Stomach (tissue), 19 donors: ENCODE results near the gene UGT1A5. TPM values are rescaled to one million over a fixed set of nuclear protein-coding genes. Genes with fewer than 3 reads are reported as not detected.

ENCODE experiments used
- DNase-seq, 2 donors: peaks; one replicate each; pipeline versions ENCODE4 v3.0.0 to v3.0.0-alpha.2; 2013 to 2019
- H3K27ac ChIP-seq, 5 donors: fragments of 200-600 bp in 4 of 5; sonication (generic) in 4 of 5; one replicate each; pipeline ENCODE4 v1.5.1; 2013 to 2019; ENCODE audit warnings: mild to moderate bottlenecking in 1 of 5, moderate library complexity in 1 of 5
- H3K27me3 ChIP-seq, 3 donors: fragments of 200-600 bp; sonication (generic); one replicate each; pipeline ENCODE4 v1.5.1; 2017 to 2019; ENCODE audit warnings: mixed run types in 1 of 3
- H3K36me3 ChIP-seq, 4 donors: fragments of 200-600 bp; sonication (generic); 1 replicate in 3 of 4; 2 replicates in 1 of 4; pipeline ENCODE4 v1.5.1; 2016 to 2019
- H3K4me1 ChIP-seq, 4 donors: fragments of 200-600 bp; sonication (generic); one replicate each; pipeline ENCODE4 v1.5.1; 2016 to 2019
- H3K4me3 ChIP-seq, 4 donors: fragments of 200-600 bp; sonication (generic) in 3 of 4; one replicate each; pipeline ENCODE4 v1.5.1; 2016 to 2019; ENCODE audit warnings: mild to moderate bottlenecking in 1 of 4
- H3K9me3 ChIP-seq, 4 donors: fragments of 200-600 bp; sonication (generic); one replicate each; pipeline ENCODE4 v1.5.1; 2016 to 2019
- CTCF ChIP-seq, 7 experiments: fragments of 450-650 bp in 4 of 7; fragments of 200-600 bp in 3 of 7; sonication (generic) in 3 of 7; IDR thresholded peaks; one replicate each; pipeline ENCODE4 v1.5.1; 2016 to 2019; ENCODE audit warnings: antibody characterized with exemption in 7 of 7, control low read depth in 2 of 7, mild to moderate bottlenecking in 1 of 7
- EP300 ChIP-seq: sonication (generic); formaldehyde crosslinking; IDR thresholded peaks from one replicate; pipeline ENCODE4 v1.6.1; 2017; ENCODE audit warnings: antibody characterized with exemption
- POLR2A ChIP-seq, 4 donors: fragments of 450-650 bp; IDR thresholded peaks; one replicate each; pipeline ENCODE4 v1.6.1; 2016; ENCODE audit warnings: antibody characterized with exemption in 4 of 4, control low read depth in 2 of 4, mild to moderate bottlenecking in 1 of 4, moderate library complexity in 1 of 4
- POLR2AphosphoS5 ChIP-seq, 3 donors: sonication (generic); formaldehyde crosslinking; IDR thresholded peaks; one replicate each; pipeline ENCODE4 v1.6.1; 2016; ENCODE audit warnings: antibody characterized with exemption in 3 of 3
- WGBS, 5 donors: extraction: QIAGEN DNeasy Blood & Tissue Kit in 3 of 5; methylation state at CpG; one replicate each; pipeline versions ENCODE4 v1.1.5 to v1.1.7; 2013 to 2018; 5-methylcytosine and 5-hydroxymethylcytosine counted together
- intact Hi-C: fragments of 100-400 bp; cut with DNase I; formaldehyde crosslinking; loops from one replicate; pipeline ENCODE4 v1.15.1; 2023; ENCODE audit warnings: low total_unique reads
- long read RNA-seq, 10 donors: transcript quantifications; one replicate each; lab custom pipeline, GENCODE V29; 2026
- polyA plus RNA-seq, 3 donors: library from polyadenylated mRNA; stranded (reverse); fragments of 200-250 nt; gene quantifications; one replicate each; pipeline ENCODE4 v1.2.3, GENCODE V29; 2013
- total RNA-seq, 5 donors: library from RNA; depleted of rRNA; stranded (reverse); fragments of >200 nt; gene quantifications; one replicate each; pipeline versions ENCODE4 v1.1.0 to v1.2.3, GENCODE V29; 2014 to 2016
- donor health status: healthy with polysubstance abuse.
- donor health status: Bipolar disorder and iron deficiency.
- donor health status: healthy.

The UGT1A5 gene
- 10 to 100 TPM in 1 of 5 donors, 1 to 10 TPM in 1, under 1 TPM in 1, not detected in 2; 0.37 to 13.0 (median 1.7) TPM for total RNA-seq
- not detected for polyA plus RNA-seq
- long read RNA-seq, donor 1, result 0 reads
- long read RNA-seq, donor 2, result 0 reads
- long read RNA-seq, donor 3, result 0 reads
- long read RNA-seq, donor 4, result 0 reads
- long read RNA-seq, donor 5, result 0 reads
- long read RNA-seq, donor 6, result 0 reads
- long read RNA-seq, donor 7, result 0 reads
- long read RNA-seq, donor 8, result 0 reads
- long read RNA-seq, donor 9, result 0 reads
- long read RNA-seq, donor 10, result 0 reads

GRCh38 chr2:233712611-233713261 is at the start of gene UGT1A5:
UGT1A5 (plus strand) TSS chr2:233712907; CDS start chr2:233712992, 85 bp downstream.
- no peak for DNase-seq
- TF ChIP-seq POLR2AphosphoS5 (IDR thresholded peaks at IDR 0.05) (no peak), CTCF (IDR thresholded peaks at IDR 0.05) (no peak), POLR2A (IDR thresholded peaks at IDR 0.05) (no peak), EP300 (no peak)
- Histone ChIP-seq H3K27ac (no peak within 1 kb of the TSS), H3K36me3 (no peaks in the 10 kb centered on the region), H3K4me1 (peaks cover 0 to 12% (median 5%) of the 10 kb centered on the region in 4 donors), H3K27me3 (peaks cover 0 to 4% (median 0%) of the 10 kb centered on the region in 3 donors), H3K9me3 (no peaks in the 10 kb centered on the region), H3K4me3 (no peak within 1 kb of the TSS)
- intact Hi-C loops, result no loop called here
- 78 to 88% (median 83%) methylated on average over 14 of the region's 14 CpGs for WGBS, 5 donors

DNA sequence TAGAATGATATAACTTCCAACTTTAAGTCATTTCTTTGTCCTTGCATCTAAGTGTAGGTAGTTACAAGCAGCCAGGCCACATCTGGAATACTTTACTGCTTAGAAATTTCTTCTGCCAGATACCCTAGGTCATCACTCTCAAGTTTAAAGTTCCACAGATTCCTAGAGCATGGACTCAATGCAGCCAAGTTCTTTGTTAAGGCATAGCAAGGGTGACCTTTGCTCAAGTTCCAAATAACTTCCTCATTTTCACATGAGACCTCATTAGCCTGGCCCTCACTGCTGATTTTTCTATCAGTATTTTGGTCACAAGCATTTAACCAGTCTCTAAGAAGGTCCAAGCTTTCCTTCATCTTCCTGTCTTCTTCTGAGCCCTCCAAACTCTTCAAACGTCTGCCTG is 48.8 kb upstream of the UGT1A5 start:
- H3K9me3 ChIP-seq, result peaks cover 0 to 11% (median 4%) of the 10 kb centered on the region in 4 donors
- no peaks in the 10 kb centered on the region for H3K4me1 ChIP-seq
- H3K27ac ChIP-seq, result no peak overlapping the region
- no peaks in the 10 kb centered on the region for H3K27me3 ChIP-seq
- 36 to 60% (median 54%) methylated on average over 1 of the region's 1 CpG for WGBS, 5 donors
- H3K4me3 ChIP-seq, result no peak overlapping the region
- intact Hi-C loops, result no loop called here
- no peak for DNase-seq
- no peaks in the 10 kb centered on the region for H3K36me3 ChIP-seq
- no peak for TF ChIP-seq POLR2A (IDR thresholded peaks at IDR 0.05)
- TF ChIP-seq POLR2AphosphoS5 (IDR thresholded peaks at IDR 0.05), result no peak
- no peak for TF ChIP-seq EP300
- TF ChIP-seq CTCF (IDR thresholded peaks at IDR 0.05), result no peak

DNA sequence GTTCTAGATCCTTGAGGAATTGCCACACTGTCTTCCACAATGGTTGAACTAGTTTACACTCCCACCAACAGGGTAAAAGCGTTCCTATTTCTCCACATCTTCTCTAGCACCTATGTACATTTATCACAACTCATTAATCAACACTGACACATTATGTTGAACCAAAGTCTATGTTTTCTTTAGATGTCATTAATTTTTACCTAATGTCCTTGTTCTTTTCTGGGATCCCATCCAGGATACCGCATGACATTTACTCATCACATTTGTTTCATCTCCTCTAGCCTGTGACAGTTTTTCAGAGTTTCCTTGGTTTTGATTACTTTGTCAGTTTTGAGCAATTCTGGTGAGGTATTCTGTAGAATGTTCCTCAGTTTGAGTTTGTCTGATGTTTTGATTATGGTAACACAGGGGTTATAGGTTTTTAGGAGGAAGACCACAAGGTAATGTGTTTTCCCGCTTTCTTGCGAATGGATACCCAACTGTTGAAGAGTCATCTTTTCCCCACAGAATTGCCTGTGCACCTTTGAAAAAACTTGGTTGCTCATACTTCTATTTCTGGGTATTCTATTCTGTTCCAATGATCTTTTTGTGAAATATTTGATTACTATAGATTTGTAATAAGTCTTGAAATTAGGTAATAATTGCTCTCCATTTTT is 44.0 kb upstream of the UGT1A5 start:
- Histone ChIP-seq H3K27me3 (no peaks in the 10 kb centered on the region), H3K9me3 (peaks cover 0 to 8% (median 2%) of the 10 kb centered on the region in 4 donors), H3K27ac (no peak overlapping the region), H3K4me3 (no peak overlapping the region), H3K4me1 (no peaks in the 10 kb centered on the region), H3K36me3 (no peaks in the 10 kb centered on the region)
- TF ChIP-seq POLR2A (IDR thresholded peaks at IDR 0.05) (no peak), POLR2AphosphoS5 (IDR thresholded peaks at IDR 0.05) (no peak), CTCF (IDR thresholded peaks at IDR 0.05) (no peak), EP300 (no peak)
- intact Hi-C loops, result no loop called here
- DNase-seq, result no peak
- whole genome bisulfite sequencing, 5 donors, result 78 to 87% (median 79%) methylated on average over 4 of the region's 4 CpGs

GRCh38 chr2:233671290-233672161 is 41.2 kb upstream of the UGT1A5 start, which contains the start of gene UGT1A9:
UGT1A9 (plus strand) TSS chr2:233671898; CDS start chr2:233671935, 37 bp downstream.
- TF ChIP-seq POLR2AphosphoS5 (IDR thresholded peaks at IDR 0.05) (no peak), EP300 (no peak), CTCF (IDR thresholded peaks at IDR 0.05) (no peak), POLR2A (IDR thresholded peaks at IDR 0.05) (no peak)
- H3K9me3 ChIP-seq, result no peaks in the 10 kb centered on the region
- no peak for DNase-seq
- intact Hi-C loops, result no loop called here
- H3K27ac ChIP-seq, result no peak within 1 kb of the TSS
- no peaks in the 10 kb centered on the region for H3K36me3 ChIP-seq
- no peaks in the 10 kb centered on the region for H3K4me1 ChIP-seq
- no peak within 1 kb of the TSS for H3K4me3 ChIP-seq
- WGBS, 5 donors, result 83 to 93% (median 91%) methylated on average over 5 of the region's 5 CpGs
- no peaks in the 10 kb centered on the region for H3K27me3 ChIP-seq
